HepG2 (cell line): Measurements from ENCODE around the gene APC2. TPM values are rescaled to one million over a fixed set of nuclear protein-coding genes. Genes with fewer than 3 reads are reported as not detected.

Experiments
- CEBPB ChIP-seq: IDR thresholded peaks from 2 replicates; pipeline ENCODE4 v1.6.1; 2011; ENCODE audit warnings: low read depth, low read length, improper control_type of control experiment, borderline replicate concordance
- DR1 ChIP-seq: sonication (generic); formaldehyde crosslinking; IDR thresholded peaks from 2 replicates; pipeline ENCODE4 v1.8.0; 2021; ENCODE audit warnings: mild to moderate bottlenecking, missing genetic modification reagents, inconsistent platforms
- EEA1 ChIP-seq: sonication (generic); formaldehyde crosslinking; IDR thresholded peaks from 2 replicates; pipeline ENCODE4 v1.5.1; 2020; ENCODE audit warnings: mild to moderate bottlenecking, missing genetic modification reagents, borderline replicate concordance
- FOXC1 ChIP-seq: sonication (generic); formaldehyde crosslinking; IDR thresholded peaks from 2 replicates; pipeline ENCODE4 v1.8.0; 2022; ENCODE audit warnings: mild to moderate bottlenecking, missing genetic modification reagents, borderline replicate concordance
- GATA4 ChIP-seq: sonication (generic); IDR thresholded peaks from 2 replicates; pipeline ENCODE4 v1.6.1; 2016; ENCODE audit warnings: antibody characterized with exemption, low read depth, borderline replicate concordance
- HES4 ChIP-seq: sonication (generic); formaldehyde crosslinking; IDR thresholded peaks from 2 replicates; pipeline ENCODE4 v1.9.0; 2021; ENCODE audit warnings: mild to moderate bottlenecking, missing genetic modification reagents, borderline replicate concordance
- ISX ChIP-seq: sonication (generic); formaldehyde crosslinking; conservative IDR thresholded peaks from 2 replicates; pipeline ENCODE4 v1.5.0; 2020; ENCODE audit warnings: missing genetic modification reagents
- MAFG ChIP-seq: sonication (generic); formaldehyde crosslinking; IDR thresholded peaks from 2 replicates; pipeline ENCODE4 v1.5.1; 2020; ENCODE audit warnings: mild to moderate bottlenecking, missing genetic modification reagents
- MXD4 ChIP-seq: IDR thresholded peaks from 2 replicates; pipeline ENCODE4 v1.6.1; 2016; ENCODE audit warnings: mild to moderate bottlenecking, missing biosample characterization, missing genetic modification reagents
- NCOA1 ChIP-seq: sonication (generic); formaldehyde crosslinking; IDR thresholded peaks from 2 replicates; pipeline ENCODE4 v1.9.0; 2021; ENCODE audit warnings: missing genetic modification reagents
- NPAS2 ChIP-seq: sonication (generic); formaldehyde crosslinking; IDR thresholded peaks from 2 replicates; pipeline ENCODE4 v1.8.0; 2022; ENCODE audit warnings: mild to moderate bottlenecking, missing genetic modification reagents, borderline replicate concordance
- PHF20 ChIP-seq: sonication (generic); formaldehyde crosslinking; IDR thresholded peaks from 2 replicates; pipeline ENCODE4 v1.5.0; 2020; ENCODE audit warnings: mild to moderate bottlenecking, missing genetic modification reagents
- PRMT3 ChIP-seq: sonication (generic); formaldehyde crosslinking; IDR thresholded peaks from 2 replicates; pipeline ENCODE4 v1.8.1; 2022; ENCODE audit warnings: low read depth, mild to moderate bottlenecking, moderate library complexity, missing genetic modification reagents, borderline replicate concordance
- RFX1 ChIP-seq: fragments of 450-650 bp; IDR thresholded peaks from 2 replicates; pipeline ENCODE4 v1.6.1; 2017
- SALL2 ChIP-seq: sonication (generic); formaldehyde crosslinking; IDR thresholded peaks from 2 replicates; pipeline ENCODE4 v1.8.1; 2023; ENCODE audit warnings: mild to moderate bottlenecking, missing genetic modification reagents, inconsistent platforms
- SOX13 ChIP-seq, 3 experiments: fragments of 450-650 bp in 1 of 3; sonication (generic) in 1 of 3; formaldehyde crosslinking in 1 of 3; IDR thresholded peaks in 2 of 3; conservative IDR thresholded peaks in 1 of 3; 2 replicates each; pipeline versions ENCODE4 v1.5.0 to v1.6.1; 2016 to 2020; ENCODE audit warnings: antibody characterized with exemption in 1 of 3, mild to moderate bottlenecking in 1 of 3, missing compliant biosample characterization in 1 of 3, missing genetic modification reagents in 1 of 3, moderate library complexity in 1 of 3
- SRSF1 ChIP-seq: fragments of 200-400 bp; formaldehyde crosslinking; optimal IDR thresholded peaks from 2 replicates; pipeline ENCODE3; 2017; ENCODE audit warnings: mild to moderate bottlenecking, low read depth, low read length, moderate library complexity
- ZBTB8A ChIP-seq: sonication (generic); formaldehyde crosslinking; IDR thresholded peaks from 2 replicates; pipeline ENCODE4 v1.4.0; 2020; ENCODE audit warnings: mild to moderate bottlenecking, low read depth, missing genetic modification reagents, borderline replicate concordance
- ZFP36L2 ChIP-seq: sonication (generic); formaldehyde crosslinking; IDR thresholded peaks from 2 replicates; pipeline ENCODE4 v1.4.0; 2020; ENCODE audit warnings: missing genetic modification reagents
- ZFP62 ChIP-seq: sonication (generic); formaldehyde crosslinking; IDR thresholded peaks from 2 replicates; pipeline ENCODE4 v1.4.0; 2020; ENCODE audit warnings: missing genetic modification reagents
- ZNF337 ChIP-seq: sonication (generic); formaldehyde crosslinking; IDR thresholded peaks from 2 replicates; pipeline ENCODE4 v1.5.1; 2020; ENCODE audit warnings: missing genetic modification reagents, low read depth, mild to moderate bottlenecking, borderline replicate concordance
- polyA plus RNA-seq, 8 experiments: library from polyadenylated mRNA; depleted of rRNA in 3 of 8; stranded (reverse) in 7 of 8; unstranded in 1 of 8; fragments of >200 nt; fragmentation: Illumina TruSeq in 4 of 8; extraction: Trizol in 4 of 8; gene quantifications; 2 replicates each; pipeline versions ENCODE4 v1.2.1 to v1.2.3, GENCODE V29; 2011 to 2016; ENCODE audit warnings: low read depth in 4 of 8, missing spikeins in 1 of 8, mixed read lengths in 1 of 8; ENCODE audit not compliant: insufficient read depth in 1 of 8
- total RNA-seq, 5 experiments: library from RNA; depleted of rRNA; stranded (reverse); fragments of >200 nt; fragmentation: Illumina TruSeq; extraction: Trizol; gene quantifications; 2 replicates each; pipeline ENCODE4 v1.2.3, GENCODE V29; 2016; ENCODE audit warnings: low read depth in 1 of 5
- TF ChIP-seq, protein P1 (sequence below): sonication (generic); formaldehyde crosslinking; IDR thresholded peaks from 2 replicates; pipeline ENCODE4 v1.9.0; 2021; ENCODE audit warnings: missing genetic modification reagents, borderline replicate concordance
- TF ChIP-seq, protein P2 (sequence below): IDR thresholded peaks from 2 replicates; pipeline ENCODE4 v1.6.1; 2016; ENCODE audit warnings: missing biosample characterization, missing genetic modification reagents, low read depth
- TF ChIP-seq, protein P3 (sequence below): sonication (generic); formaldehyde crosslinking; conservative IDR thresholded peaks from 2 replicates; pipeline ENCODE4 v1.5.0; 2020; ENCODE audit warnings: missing genetic modification reagents

APC2 gene
- total and polyA plus RNA-seq, 2 of the 13 experiments (the other 11 are each of a cell fraction or from before 2014, with no cell fraction given): 0.08 to 0.22 TPM

DNA sequence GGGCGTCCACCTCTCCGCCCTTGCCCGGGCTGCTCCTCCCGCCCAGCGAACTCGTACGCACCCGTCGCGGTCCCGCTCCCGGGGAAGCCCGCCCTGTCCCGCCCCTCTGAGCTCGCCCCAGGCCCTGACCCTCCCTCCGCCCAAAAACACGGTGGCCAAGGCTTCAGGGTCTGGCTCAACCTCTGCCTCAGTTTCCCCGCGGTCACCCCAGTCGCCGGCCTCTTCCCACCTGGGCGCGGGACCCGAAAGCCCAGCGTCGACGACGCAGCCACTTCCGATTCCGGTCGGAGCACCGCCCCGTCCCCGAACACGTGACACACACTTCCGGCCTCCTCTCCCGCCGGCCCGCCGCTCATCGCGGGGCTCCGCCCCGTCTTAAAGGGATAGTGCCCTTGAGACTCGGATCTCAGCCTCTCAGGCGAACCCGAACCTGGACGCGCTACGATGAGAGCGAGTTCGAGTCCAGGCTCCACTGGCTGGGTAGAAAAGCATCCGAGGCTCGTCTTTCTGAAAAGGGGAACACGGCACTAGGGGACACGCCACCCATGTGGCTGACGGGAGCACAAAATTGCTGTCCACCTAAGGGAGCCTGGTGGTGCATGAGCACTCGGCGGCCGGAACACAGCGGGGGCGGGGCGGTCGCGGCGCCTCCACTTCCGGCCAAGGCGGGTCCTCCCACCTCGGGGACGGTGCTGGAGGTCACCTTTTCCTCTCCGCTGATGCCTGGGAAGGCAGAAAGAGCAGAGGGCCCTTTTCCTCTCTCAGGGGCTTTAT, 29.2 kb downstream of the APC2 start, which contains the start of gene C19orf25 (continued):
- TF ChIP-seq NPAS2 (no peak), RFX1 (no peak), DR1 (CRISPR knock-in tag) (no peak), ZFP36L2 (no peak), SALL2 (CRISPR knock-in tag) (no peak), NCOA1 (CRISPR knock-in tag) (no peak), ZFP62 (CRISPR knock-in tag) (no peak), EEA1 (peak; percentile 53; the same call in 1 of the 2 replicates), PRMT3 (CRISPR knock-in tag) (no peak), CEBPB (no peak), GATA4 (no peak), FOXC1 (no peak; the same call in 1 of the 2 replicates), MXD4 (CRISPR knock-in tag) (no peak), SOX13 (IDR thresholded peaks at IDR 0.05) (no peak), SOX13 (CRISPR knock-in tag; conservative IDR thresholded peaks at IDR 0.05 in 1 of 2, IDR thresholded peaks at IDR 0.05 in 1 of 2) (peak in 1 of 2 experiments; percentile 42; a peak in 2 of 4 replicates), ZBTB8A (CRISPR knock-in tag) (no peak), MAFG (CRISPR knock-in tag) (no peak), PHF20 (CRISPR knock-in tag) (peak; percentile 81), ISX (no peak), SRSF1 (no peak), HES4 (CRISPR knock-in tag) (no peak), ZNF337 (no peak)
- TF ChIP-seq, protein P1, sequence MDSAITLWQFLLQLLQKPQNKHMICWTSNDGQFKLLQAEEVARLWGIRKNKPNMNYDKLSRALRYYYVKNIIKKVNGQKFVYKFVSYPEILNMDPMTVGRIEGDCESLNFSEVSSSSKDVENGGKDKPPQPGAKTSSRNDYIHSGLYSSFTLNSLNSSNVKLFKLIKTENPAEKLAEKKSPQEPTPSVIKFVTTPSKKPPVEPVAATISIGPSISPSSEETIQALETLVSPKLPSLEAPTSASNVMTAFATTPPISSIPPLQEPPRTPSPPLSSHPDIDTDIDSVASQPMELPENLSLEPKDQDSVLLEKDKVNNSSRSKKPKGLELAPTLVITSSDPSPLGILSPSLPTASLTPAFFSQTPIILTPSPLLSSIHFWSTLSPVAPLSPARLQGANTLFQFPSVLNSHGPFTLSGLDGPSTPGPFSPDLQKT: no peak
- TF ChIP-seq, protein P2, sequence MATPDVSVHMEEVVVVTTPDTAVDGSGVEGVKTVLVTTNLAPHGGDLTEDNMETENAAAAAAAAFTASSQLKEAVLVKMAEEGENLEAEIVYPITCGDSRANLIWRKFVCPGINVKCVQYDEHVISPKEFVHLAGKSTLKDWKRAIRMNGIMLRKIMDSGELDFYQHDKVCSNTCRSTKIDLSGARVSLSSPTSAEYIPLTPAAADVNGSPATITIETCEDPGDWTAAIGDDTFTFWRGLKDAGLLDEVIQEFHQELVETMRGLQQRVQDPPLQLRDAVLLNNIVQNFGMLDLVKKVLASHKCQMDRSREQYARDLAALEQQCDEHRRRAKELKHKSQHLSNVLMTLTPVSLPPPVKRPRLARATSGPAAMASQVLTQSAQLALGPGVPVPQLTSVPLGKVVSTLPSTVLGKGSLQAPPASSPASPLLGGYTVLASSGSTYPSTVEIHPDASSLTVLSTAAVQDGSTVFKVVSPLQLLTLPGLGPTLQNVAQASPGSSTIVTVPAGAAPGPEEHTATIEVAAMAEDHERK (CRISPR knock-in tag): no peak
- TF ChIP-seq, protein P3, sequence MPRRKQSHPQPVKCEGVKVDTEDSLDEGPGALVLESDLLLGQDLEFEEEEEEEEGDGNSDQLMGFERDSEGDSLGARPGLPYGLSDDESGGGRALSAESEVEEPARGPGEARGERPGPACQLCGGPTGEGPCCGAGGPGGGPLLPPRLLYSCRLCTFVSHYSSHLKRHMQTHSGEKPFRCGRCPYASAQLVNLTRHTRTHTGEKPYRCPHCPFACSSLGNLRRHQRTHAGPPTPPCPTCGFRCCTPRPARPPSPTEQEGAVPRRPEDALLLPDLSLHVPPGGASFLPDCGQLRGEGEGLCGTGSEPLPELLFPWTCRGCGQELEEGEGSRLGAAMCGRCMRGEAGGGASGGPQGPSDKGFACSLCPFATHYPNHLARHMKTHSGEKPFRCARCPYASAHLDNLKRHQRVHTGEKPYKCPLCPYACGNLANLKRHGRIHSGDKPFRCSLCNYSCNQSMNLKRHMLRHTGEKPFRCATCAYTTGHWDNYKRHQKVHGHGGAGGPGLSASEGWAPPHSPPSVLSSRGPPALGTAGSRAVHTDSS (CRISPR knock-in tag): no peak
